ENCODE measurements around the gene DYRK1A.

The DYRK1A gene

GRCh38 chr21:37365517-37366481, 774 bp upstream of the DYRK1A start:
- DNase-seq = peak; percentile 56

- no peak for DNase-seq
These were observed 746 bp downstream of the DYRK1A start for GRCh38 chr21:37367336-37367702.

DNA sequence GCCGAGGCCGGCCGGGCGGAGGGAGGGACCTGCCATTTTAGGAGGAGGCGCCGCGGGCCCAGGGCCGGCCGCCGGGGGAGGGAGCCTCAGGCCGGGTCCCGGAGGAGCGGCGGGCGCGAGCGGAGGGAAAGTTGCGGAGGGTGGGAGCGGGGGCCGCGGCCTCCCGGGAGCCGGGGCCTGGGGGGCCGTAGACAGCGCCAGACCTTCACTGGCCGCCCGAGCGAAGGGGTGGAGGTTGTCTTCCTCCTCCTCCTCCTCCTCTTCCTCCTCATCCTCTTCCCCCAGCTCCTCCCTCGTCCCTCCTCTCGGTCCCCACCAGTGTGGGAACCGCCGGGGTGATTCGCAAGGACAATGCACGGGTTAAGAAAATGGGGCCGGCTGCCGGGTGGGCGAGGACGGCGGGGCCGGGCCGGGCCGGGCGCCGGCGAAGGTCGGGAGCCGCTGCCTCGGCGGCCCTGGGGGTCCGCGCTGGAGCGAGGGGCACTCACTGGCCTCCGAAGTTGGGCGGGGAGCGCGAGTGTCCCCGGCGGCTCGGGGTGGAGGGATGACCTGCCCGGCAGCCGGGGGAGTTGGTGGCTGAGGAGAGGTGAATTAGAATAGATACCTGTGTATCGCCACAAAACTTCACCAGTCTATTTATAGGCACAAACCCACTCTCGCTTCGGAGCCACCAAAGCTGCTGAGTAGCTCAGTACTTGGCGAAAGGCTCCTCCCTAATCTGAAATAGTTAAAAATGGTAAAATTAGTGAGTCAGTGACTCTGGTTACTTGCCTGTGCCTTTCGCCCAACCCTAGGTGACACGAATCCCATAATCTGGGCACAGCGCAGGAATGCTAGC, 1.3 kb downstream of the DYRK1A start:
- DNase-seq = peak; percentile 14

GRCh38 chr21:37368541-37369279, 2.1 kb downstream of the DYRK1A start:
- DNase-seq = no peak

DNA sequence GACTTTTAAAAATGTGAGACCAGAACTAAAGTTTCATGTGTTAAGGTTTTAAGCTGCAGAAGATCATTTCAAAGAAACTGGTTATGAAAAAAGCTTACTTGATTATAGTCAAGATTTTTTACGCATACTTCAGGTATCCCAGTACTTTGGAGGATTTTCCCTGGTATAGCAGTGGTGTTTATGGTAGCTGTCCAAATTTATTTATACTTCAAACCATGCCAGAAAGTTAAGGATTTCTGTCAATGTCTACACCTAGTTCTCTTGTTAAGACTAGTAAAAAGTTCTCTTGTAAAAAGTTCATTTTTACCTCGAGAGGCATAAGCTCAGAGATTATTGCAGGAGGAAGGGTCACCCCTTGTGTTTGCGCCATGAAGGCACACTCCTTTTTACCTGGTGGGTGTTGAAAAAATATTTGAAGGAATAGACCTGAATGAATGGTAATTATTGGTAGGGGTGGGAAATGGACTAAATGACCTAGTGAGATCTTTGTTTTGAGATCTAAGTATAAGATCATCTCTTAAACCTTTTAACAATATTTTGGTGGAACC, 2.8 kb downstream of the DYRK1A start:
- DNase-seq = no peak

DNA sequence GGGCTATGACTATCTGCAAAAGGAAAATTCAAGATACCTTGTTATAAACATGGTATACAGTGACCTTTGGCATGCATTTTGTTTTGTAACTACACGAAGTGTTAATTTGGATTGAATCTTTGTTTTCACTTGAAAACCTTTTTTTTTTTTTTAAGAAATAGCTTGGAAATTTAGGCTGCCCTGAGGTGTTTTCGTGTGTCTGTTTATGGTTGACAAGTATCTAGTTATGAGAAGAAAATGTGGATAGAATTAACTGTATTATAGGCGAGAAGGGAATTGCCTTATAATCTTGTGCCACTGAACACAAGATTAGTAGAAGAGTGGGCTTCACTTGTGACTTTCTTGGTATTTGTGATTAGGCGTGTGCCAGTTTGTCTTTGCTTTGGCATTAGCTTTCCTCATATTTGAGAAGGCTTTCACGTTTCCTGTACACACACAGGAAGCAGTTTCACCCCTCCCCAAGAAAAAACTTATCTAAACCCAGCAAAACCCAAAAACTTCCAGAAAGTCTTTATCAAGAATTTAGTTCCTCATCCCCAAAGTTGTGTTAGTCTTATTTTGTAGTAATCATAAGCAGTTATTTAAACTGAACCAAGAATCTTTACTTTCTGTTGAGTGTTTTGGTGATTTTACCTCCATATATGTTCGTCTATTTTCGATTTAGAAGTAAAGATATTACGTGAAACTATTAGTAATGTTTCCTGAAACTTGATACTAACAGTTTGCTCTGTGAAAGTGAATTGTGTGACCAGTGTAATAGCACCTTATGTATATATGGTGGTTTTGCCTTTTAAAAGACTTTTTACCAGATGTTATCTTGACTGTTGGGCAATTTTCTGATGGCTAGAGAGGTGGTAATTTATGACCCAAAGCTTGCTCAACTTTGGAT, 3.8 kb downstream of the DYRK1A start:
- no peak for DNase-seq

DNA sequence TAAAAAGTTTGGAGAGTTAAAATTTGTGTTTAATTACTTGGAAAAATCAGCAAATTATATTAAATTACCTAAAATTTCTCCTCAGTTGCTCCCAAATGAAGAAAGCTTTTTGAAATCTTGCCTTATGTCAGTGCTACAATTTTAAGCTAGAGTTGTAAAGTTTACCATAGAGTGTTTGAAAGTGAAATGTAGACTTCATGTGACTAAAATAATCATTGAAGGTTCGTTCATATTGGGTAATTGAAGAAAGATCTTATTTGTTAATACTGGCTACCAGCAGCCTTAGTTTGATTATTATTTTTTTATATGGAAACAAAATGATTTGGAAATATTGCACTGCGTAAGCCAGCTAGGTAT, 4.4 kb downstream of the DYRK1A start:
- no peak for DNase-seq

DNA sequence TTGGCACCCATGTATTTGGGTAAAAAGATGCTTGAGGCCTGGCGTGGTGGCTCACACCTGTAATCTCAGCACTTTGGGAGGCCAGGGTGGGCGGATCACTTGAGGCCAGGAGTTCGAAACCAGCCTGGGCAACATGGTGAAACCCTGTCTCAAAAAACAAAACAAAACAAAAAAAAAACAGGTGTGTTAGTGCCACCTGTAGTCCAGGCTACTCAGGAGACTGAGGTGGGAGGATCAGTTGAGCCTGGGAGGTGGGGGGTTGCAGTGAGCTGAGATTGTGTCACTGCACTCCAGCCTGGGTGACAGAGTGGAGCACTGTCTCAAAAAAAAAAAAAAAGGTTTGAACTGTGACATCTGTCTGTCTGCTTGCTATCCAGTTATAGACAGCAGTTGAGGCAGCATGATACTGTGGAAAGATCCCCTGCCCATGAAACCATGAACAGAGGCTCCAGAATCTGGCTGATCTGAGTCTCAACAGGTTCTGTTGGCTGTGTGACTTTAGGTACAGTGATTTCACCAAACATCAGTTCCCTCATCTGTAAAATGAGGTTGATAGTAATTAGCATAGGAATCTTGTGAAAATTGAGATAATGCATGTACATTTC, 5.7 kb downstream of the DYRK1A start:
- DNase-seq = no peak

DNA sequence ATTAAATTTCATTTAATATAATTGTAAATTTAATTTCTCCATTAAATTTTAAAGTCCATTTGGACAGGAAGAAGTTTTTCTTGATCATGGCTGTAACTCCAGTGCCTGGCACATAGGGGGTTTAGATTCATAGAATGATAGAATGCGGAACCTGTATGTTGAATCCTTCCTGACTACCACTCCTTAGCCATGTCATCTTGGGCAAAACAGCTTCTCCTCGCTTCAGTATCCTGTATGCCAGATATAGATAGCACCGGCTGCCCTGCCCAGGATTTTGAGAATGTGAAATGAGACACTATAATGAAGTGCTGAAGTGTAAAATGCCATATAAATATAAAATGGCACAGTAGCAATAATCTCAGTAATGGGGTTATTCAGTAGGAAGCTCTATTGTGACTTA, 6.4 kb downstream of the DYRK1A start:
- no peak for DNase-seq

- DNase-seq = no peak
These were observed 7.0 kb downstream of the DYRK1A start for GRCh38 chr21:37373539-37373938.

- no peak for DNase-seq
These were observed 7.5 kb downstream of the DYRK1A start for GRCh38 chr21:37374027-37374426.

GRCh38 chr21:37375866-37376574, 9.4 kb downstream of the DYRK1A start:
- no peak for DNase-seq

- no peak for DNase-seq
These were observed 12.1 kb downstream of the DYRK1A start for GRCh38 chr21:37378700-37379139.

DNA sequence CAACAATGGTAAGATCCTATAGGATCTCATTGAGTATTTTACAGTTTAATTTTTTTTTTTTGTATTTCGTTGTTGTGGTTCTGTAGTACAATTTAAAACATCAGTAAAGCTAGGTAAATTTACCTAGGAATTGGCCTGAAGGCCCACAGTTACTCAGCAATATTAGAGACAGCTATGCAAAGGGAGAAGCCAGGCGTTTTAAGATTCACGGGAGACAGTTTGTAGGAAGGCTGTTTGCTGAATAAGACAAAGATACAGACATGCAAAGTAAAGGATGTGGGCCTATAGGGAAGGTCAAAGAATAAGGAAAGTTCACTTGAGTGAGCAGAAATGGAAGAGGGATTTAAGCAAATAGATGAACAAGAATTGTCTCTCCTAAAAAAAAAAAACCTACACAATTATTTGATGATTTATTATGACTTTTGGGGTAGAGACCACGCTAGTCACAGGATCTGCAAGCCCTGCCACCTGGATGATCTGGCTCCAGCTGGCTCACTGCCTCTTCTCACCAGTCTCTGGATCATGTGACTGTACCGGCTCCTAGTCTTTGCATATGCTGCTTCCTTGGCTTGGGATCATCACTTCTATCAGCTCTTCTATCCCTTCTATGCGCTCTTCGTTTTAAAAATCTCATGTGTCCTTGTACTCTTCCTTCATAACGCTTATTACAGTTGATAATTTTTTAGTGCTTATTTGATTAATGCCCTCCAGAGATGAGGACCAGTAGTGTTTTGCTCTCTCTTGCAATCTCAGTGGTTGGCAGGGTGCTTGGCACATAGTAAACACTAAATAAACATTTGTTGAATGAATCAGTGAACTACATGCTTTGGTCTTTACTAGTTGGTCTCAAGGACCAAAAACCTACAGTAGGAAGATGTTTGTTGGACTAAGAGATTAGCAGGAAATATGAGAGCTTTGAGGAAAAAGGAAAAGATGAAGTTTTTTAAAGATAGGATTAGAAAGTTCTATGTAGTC, 14.1 kb downstream of the DYRK1A start:
- DNase-seq = no peak

DNA sequence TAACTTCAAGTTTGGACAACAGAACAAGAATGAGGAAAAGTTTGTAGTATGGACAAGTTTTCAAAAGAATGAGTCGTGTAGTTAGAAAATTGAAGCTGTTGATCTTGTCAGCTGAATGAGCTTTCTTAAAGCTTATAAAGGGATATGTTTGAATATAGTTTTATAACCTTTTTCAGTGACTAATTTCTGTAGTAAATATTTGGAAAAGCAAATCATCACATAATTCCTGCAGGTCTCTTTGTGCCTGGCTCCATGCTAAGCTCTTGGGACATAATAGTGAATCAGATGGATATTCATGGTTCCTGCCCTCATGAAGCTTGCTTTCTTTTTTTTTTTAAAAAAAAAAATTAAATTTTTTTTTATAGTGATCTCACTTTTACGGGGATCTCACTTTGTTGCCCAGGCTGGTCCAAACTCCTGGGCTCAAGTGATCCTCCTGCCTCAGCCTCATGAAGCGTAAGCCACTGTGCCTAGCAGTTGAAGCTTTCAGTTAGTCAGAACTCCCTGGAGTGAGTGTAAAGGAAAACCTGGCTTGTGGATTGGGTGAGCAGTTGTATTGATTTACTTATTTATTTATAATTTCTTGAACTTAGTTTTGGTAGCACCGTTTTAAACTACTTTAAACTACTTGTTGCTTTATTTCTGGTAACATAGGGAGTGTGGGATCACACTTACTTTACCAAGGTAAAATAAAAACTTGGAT, 15.5 kb downstream of the DYRK1A start:
- DNase-seq = no peak

- no peak for DNase-seq
These were observed 16.5 kb downstream of the DYRK1A start for GRCh38 chr21:37383086-37383485.

GRCh38 chr21:37383784-37384311, 17.3 kb downstream of the DYRK1A start:
- DNase-seq = no peak

- DNase-seq = no peak
These were observed 17.8 kb downstream of the DYRK1A start for GRCh38 chr21:37384416-37384815.

Measured in activated CD4-positive, alpha-beta T cell treated with anti-CD3 and anti-CD28 coated beads, Interleukin-2, amount 50 U/mL, for 1 hour (primary cell).